HG02943 (cell line): ENCODE data around the gene SLC6A5.

ENCODE experiments used
- ATAC-seq: cut with Tn5 transposase; IDR thresholded peaks from one replicate; pipeline ENCODE4 v1.9.1; 2021; ENCODE audit warnings: mild to moderate bottlenecking, low read depth, moderate library complexity; ENCODE audit not compliant: unreplicated experiment

Gene SLC6A5

GRCh38 chr11:20668131-20668809, 68.9 kb downstream of the SLC6A5 start:
- no peak for ATAC-seq

- no peak for ATAC-seq
These were observed 69.7 kb downstream of the SLC6A5 start, which contains the start of gene NELL1 for GRCh38 chr11:20668844-20669819. Gene NELL1 (plus strand): TSS chr11:20669586.

GRCh38 chr11:20669820-20670684, 70.6 kb downstream of the SLC6A5 start:
- no peak for ATAC-seq

GRCh38 chr11:20670932-20671403, 71.6 kb downstream of the SLC6A5 start:
- ATAC-seq, result no peak

GRCh38 chr11:20671856-20672546, 72.6 kb downstream of the SLC6A5 start:
- no peak for ATAC-seq

- no peak for ATAC-seq
These were observed 73.2 kb downstream of the SLC6A5 start for GRCh38 chr11:20672575-20672974.

GRCh38 chr11:20676658-20677057, 77.2 kb downstream of the SLC6A5 start:
- no peak for ATAC-seq

- ATAC-seq, result no peak
These were observed 89.4 kb downstream of the SLC6A5 start for GRCh38 chr11:20688761-20689160.

- ATAC-seq, result no peak
These were observed 108.5 kb downstream of the SLC6A5 start for GRCh38 chr11:20707876-20708275.
